Astrocyte of the cerebellum (primary cell): ENCODE results near the gene CDH4.

Experiments
- DNase-seq: peaks from one replicate; pipeline ENCODE4 v3.0.0-alpha.2; 2011; ENCODE audit warnings: low read depth
- H3K4me3 ChIP-seq: 2 replicates; pipeline ENCODE4 v1.5.1; 2011; ENCODE audit warnings: mild to moderate bottlenecking, low read depth, low read length, moderate library complexity
- in situ Hi-C: cut with HindIII; loops from 2 replicates; pipeline ENCODE4 v1.10.0; 2017; ENCODE audit warnings: low sequenced_read_pairs
- TF ChIP-seq, protein P1 (sequence below): IDR thresholded peaks from 2 replicates; pipeline ENCODE4 v1.5.1; 2012; ENCODE audit warnings: low read length, low read depth, moderate library complexity, mild to moderate bottlenecking; ENCODE audit errors: missing control alignments

CDH4 gene

DNA sequence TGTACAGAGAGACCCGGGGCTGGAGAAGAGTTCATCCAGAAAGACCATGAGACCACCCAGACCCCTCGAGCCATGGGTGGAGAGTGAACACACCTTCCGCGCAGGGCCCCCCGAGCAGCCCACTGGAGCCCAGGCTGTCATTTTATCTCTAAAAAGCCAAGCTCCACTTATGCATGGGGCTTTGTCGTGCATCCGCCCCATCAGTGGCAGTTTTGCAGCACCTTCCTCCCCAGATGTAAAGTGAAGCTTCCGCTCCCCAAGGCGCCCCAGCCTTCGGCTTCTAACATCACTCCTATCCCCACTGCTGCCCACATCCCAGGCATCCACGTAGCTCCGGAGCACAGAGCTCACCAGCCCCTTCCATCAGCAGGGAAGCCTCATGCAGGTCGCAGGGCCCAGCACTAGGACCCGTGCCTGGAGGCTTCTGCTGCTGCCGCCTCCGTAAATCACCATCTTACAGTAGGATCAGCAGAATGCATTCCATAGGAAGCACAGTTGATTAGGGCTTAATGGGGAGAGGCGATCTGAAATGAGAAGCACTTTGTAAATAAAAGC is 512.5 kb downstream of the CDH4 start:
- in situ Hi-C loops = no loop called here

DNA sequence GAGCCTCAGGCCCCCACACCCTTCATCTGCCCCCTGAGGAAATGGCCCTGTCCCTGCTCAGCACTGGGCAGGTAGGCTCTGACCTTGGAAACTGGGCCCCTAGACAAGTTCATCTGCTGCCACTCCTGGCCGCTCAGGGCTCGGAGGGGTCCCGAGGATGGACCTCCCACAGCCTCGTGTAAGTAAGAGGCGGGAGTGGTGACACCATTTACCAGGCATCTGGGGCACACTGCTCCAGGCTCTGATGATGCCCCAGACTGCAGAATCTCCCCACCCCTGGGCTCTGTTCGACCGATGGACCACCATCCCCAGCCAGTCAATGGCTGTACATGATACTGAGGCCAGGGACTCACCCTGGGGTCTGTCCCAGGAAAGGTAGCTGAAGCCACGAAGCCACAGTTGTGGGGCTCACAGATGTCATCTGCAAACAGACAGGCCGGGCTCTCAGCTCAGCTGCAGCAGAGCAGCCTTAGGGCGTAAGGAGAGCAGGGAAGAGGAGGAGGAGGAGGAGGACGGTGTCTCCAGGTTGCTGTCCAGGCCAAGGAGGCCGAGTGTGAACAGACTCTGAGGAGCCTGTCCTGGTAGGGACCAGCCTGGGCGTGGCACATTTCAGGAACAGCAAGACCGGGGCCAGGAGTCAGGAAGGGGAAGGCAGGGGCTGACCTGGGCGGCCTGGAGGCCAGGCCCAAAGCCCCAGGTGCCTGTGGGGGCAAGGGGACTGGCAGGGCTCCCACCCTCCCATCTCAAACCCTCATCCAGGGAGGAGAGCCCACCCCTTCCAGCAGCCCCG is 513.2 kb downstream of the CDH4 start:
- no peak overlapping the region for H3K4me3 ChIP-seq
- TF ChIP-seq, protein P1, sequence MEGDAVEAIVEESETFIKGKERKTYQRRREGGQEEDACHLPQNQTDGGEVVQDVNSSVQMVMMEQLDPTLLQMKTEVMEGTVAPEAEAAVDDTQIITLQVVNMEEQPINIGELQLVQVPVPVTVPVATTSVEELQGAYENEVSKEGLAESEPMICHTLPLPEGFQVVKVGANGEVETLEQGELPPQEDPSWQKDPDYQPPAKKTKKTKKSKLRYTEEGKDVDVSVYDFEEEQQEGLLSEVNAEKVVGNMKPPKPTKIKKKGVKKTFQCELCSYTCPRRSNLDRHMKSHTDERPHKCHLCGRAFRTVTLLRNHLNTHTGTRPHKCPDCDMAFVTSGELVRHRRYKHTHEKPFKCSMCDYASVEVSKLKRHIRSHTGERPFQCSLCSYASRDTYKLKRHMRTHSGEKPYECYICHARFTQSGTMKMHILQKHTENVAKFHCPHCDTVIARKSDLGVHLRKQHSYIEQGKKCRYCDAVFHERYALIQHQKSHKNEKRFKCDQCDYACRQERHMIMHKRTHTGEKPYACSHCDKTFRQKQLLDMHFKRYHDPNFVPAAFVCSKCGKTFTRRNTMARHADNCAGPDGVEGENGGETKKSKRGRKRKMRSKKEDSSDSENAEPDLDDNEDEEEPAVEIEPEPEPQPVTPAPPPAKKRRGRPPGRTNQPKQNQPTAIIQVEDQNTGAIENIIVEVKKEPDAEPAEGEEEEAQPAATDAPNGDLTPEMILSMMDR = no peak
- in situ Hi-C loops = no loop called here
- DNase-seq = no peak

More for the DNA sequence above, 512.5 kb downstream of the CDH4 start:
- TF ChIP-seq, protein P1 = no peak
- H3K4me3 ChIP-seq = no peak overlapping the region
- DNase-seq = no peak

DNA sequence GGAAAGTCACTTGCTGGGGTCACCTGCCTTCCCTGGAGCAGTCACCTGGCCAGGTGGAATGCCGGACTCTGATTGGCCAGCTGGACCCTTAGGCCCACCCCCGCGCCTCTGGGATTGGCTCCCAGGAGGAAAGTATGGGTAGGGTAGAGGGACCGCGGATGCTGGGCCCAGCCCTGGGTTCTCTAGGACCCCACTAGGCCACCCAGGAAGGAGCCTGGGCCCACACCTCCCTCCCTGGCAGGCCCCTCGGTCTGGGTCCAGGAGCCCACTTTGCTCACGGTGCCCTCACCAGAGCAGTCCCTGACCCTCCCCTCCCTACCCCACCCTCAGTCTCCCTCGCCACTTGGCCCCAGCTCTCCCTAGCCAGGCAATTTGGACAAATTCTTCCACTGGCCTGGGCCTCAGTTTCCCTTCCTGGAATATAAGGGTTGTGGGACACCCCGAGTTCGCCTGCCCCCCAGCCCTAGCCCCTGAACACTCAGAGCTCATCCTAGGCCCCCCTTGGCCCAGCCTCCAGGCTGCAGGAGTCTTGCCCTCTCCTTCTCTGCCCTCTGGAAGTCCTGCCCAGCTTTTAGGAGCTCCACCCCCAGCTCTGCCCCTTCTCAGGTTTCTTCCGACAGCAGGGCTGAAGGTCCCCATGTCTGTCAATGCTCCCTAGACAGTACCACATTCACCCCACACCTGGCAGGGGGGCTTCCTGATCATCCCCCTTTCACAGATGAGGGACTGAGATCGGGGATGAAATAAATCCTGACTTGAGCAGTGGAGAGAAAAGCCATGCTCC is 514.0 kb downstream of the CDH4 start:
- in situ Hi-C loops = no loop called here
- TF ChIP-seq, protein P1 = no peak
- DNase-seq = no peak
- no peak overlapping the region for H3K4me3 ChIP-seq

DNA sequence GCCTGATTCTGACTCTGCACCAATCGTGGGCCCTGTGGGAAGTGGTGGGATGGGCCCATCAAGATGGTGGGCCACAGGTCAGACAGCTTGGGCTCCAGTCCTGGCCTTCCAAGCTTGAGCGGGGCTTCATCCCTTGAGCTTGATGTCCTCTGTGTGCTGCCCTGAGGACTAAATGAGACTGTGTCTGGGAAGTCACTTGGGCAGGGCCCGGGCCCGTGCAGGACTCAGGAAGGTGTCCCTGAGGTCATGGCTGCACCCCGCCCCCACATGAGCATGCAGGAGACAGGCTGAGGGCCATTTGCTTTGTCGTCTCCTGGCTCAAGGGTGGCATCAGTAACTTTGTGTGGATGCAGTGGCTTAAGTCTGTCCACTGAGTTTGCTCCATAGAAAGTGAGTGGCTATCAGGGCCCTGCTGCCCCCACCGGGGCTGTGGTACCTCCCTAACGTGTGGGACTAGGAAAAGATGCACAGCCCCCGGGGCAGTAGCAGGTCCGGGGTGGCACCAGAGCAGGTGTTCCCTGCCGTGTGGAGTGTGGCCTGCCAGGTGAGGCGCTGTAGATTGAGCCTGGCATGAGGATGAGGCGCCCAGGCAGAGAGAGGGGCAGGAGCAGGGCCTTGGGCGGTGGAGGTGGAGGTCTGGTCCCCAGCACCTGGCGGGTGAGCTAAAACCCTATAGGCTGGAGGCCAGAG is 515.0 kb downstream of the CDH4 start:
- no peak for DNase-seq
- TF ChIP-seq, protein P1 = no peak
- no peak overlapping the region for H3K4me3 ChIP-seq
- in situ Hi-C loops = no loop called here

DNA sequence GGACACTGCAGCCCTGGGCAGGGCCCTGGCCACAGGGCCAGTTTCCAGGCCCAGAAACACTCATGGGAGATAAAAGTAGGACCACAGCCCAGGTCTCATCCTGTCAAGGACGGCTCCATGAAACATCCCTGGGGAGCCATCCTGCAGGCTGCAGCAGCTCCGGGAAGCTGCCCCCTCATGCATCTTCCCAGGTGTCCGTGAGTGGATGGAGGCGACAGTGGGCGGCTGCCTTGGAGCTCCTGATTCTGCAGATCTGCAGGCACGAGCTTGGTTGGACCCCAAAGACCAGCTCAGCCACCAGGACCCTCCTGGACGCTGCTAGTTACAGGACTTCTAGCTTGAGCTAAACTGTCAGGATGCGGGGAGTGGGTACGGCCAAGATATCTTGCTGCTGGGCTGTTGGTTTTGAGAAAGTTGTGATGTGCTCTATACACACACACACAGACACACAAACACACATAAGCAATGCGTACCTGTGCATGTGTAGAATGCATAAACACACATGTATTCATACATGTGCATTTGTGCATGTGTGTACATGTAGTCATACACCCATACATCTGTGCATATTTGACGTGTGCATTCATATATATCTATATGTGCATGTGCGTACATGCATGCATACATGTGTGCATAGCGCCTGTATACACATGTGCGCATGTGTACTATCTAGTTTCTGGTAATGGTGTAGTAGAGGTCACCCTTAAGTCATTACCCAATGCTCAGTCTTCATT is 515.9 kb downstream of the CDH4 start:
- no peak overlapping the region for H3K4me3 ChIP-seq
- TF ChIP-seq, protein P1 = no peak
- in situ Hi-C loops = no loop called here
- DNase-seq = no peak
